H9 (cell line): Measurements from ENCODE around the gene CYP1A1. TPM values are rescaled to one million over a fixed set of nuclear protein-coding genes. Genes with fewer than 3 reads are reported as not detected.

Experiments used
- DNase-seq: peaks from one replicate; pipeline ENCODE4 v3.0.0-alpha.2; 2017
- H2AFZ ChIP-seq: one replicate; pipeline ENCODE4 v1.6.1; 2013; ENCODE audit warnings: mild to moderate bottlenecking, low read length, control low read depth, moderate library complexity
- H2AK5ac ChIP-seq: 2 replicates; pipeline ENCODE4 v1.6.1; 2013; ENCODE audit warnings: low read length, control low read depth, mixed read lengths; ENCODE audit not compliant: insufficient read length
- H2BK120ac ChIP-seq: one replicate; pipeline ENCODE4 v1.6.1; 2013; ENCODE audit warnings: low read depth, mild to moderate bottlenecking, low read length, control low read depth, inconsistent platforms; ENCODE audit not compliant: poor library complexity, severe bottlenecking
- H2BK12ac ChIP-seq: 2 replicates; pipeline ENCODE4 v1.6.1; 2013; ENCODE audit warnings: low read length, control low read depth, mixed read lengths, low read depth; ENCODE audit not compliant: insufficient read length
- H2BK15ac ChIP-seq: 2 replicates; pipeline ENCODE4 v1.6.1; 2013; ENCODE audit warnings: low read depth, low read length, control low read depth
- H2BK20ac ChIP-seq: one replicate; pipeline ENCODE4 v1.6.1; 2013; ENCODE audit warnings: low read depth, mild to moderate bottlenecking, low read length, control low read depth, inconsistent platforms; ENCODE audit not compliant: poor library complexity, severe bottlenecking
- H2BK5ac ChIP-seq: 2 replicates; pipeline ENCODE4 v1.6.1; 2013; ENCODE audit warnings: low read length, control low read depth, mixed read lengths; ENCODE audit not compliant: insufficient read length
- H3K14ac ChIP-seq: 2 replicates; pipeline ENCODE4 v1.6.1; 2013; ENCODE audit warnings: low read length, control low read depth; ENCODE audit not compliant: insufficient read depth
- H3K18ac ChIP-seq: 2 replicates; pipeline ENCODE4 v1.6.1; 2013; ENCODE audit warnings: low read depth, mild to moderate bottlenecking, mixed read lengths, low read length, control low read depth; ENCODE audit not compliant: insufficient read length
- H3K23ac ChIP-seq: 2 replicates; pipeline ENCODE4 v1.6.1; 2013; ENCODE audit warnings: low read length, control low read depth, mixed read lengths, low read depth; ENCODE audit not compliant: insufficient read length
- H3K23me2 ChIP-seq: 2 replicates; pipeline ENCODE4 v1.6.1; 2013; ENCODE audit warnings: low read depth, mild to moderate bottlenecking, mixed read lengths, low read length, control low read depth; ENCODE audit not compliant: insufficient read length, poor library complexity, severe bottlenecking
- H3K27ac ChIP-seq: 2 replicates; pipeline ENCODE4 v1.5.1; 2013; ENCODE audit warnings: low read length, control low read depth, mixed read lengths, low read depth; ENCODE audit not compliant: insufficient read length
- H3K27me3 ChIP-seq: 2 replicates; pipeline ENCODE4 v1.6.1; 2013; ENCODE audit warnings: low read length, control low read depth, inconsistent platforms; ENCODE audit not compliant: insufficient read depth
- H3K4ac ChIP-seq: 2 replicates; pipeline ENCODE4 v1.6.1; 2013; ENCODE audit warnings: low read depth, mild to moderate bottlenecking, control low read depth, inconsistent platforms, low read length, moderate library complexity
- H3K4me1 ChIP-seq: 2 replicates; pipeline ENCODE4 v1.6.1; 2013; ENCODE audit warnings: low read length, control low read depth, inconsistent platforms; ENCODE audit not compliant: insufficient read depth
- H3K4me2 ChIP-seq: 2 replicates; pipeline ENCODE4 v1.6.1; 2013; ENCODE audit warnings: low read length, control low read depth, mixed read lengths; ENCODE audit not compliant: insufficient read length, insufficient read depth
- H3K56ac ChIP-seq: 2 replicates; pipeline ENCODE4 v1.6.1; 2013; ENCODE audit warnings: low read depth, mild to moderate bottlenecking, mixed read lengths, low read length, control low read depth; ENCODE audit not compliant: insufficient read length
- H3K79me1 ChIP-seq: 2 replicates; pipeline ENCODE4 v1.6.1; 2013; ENCODE audit warnings: low read depth, mild to moderate bottlenecking, moderate library complexity, low read length, control low read depth, inconsistent platforms; ENCODE audit not compliant: insufficient read depth, poor library complexity, severe bottlenecking
- H3K79me2 ChIP-seq: 2 replicates; pipeline ENCODE4 v1.6.1; 2013; ENCODE audit warnings: low read length, control low read depth, inconsistent platforms; ENCODE audit not compliant: insufficient read depth
- H3K9ac ChIP-seq: 2 replicates; pipeline ENCODE4 v1.6.1; 2013; ENCODE audit warnings: low read length, control low read depth, mixed read lengths; ENCODE audit not compliant: insufficient read length; ENCODE audit errors: extremely low read depth
- H3K9me3 ChIP-seq: one replicate; pipeline ENCODE4 v1.6.1; 2013; ENCODE audit warnings: low read depth, low read length, inconsistent platforms; ENCODE audit not compliant: control insufficient read depth
- H3T11ph ChIP-seq: one replicate; pipeline ENCODE4 v1.6.1; 2013; ENCODE audit warnings: mild to moderate bottlenecking, low read length, control low read depth, inconsistent platforms
- H4K20me1 ChIP-seq: one replicate; pipeline ENCODE4 v1.6.1; 2013; ENCODE audit not compliant: control insufficient read depth, insufficient read length, insufficient read depth
- H4K5ac ChIP-seq: 2 replicates; pipeline ENCODE4 v1.6.1; 2013; ENCODE audit warnings: low read depth, mild to moderate bottlenecking, mixed read lengths, low read length, control low read depth; ENCODE audit not compliant: insufficient read length
- H4K8ac ChIP-seq: replicated peaks from 2 replicates; pipeline ENCODE4 v1.6.1; 2013; ENCODE audit warnings: low read length, control low read depth, mixed read lengths, low read depth; ENCODE audit not compliant: insufficient read length
- H4K91ac ChIP-seq: 2 replicates; pipeline ENCODE4 v1.6.1; 2013; ENCODE audit warnings: low read depth, mild to moderate bottlenecking, moderate library complexity, mixed read lengths, low read length, control low read depth; ENCODE audit not compliant: insufficient read length
- H3K27ac Mint-ChIP-seq, 3 experiments: 2 replicates in 2 of 3; 3 replicates in 1 of 3; pipeline ENCODE4 v1.8.0; 2020 to 2021; ENCODE audit warnings: mixed read lengths in 3 of 3, mild to moderate bottlenecking in 1 of 3, moderate library complexity in 1 of 3
- H3K27me3 Mint-ChIP-seq: 2 replicates; pipeline ENCODE4 v1.8.0; 2021; ENCODE audit warnings: low read depth, mild to moderate bottlenecking, moderate library complexity, mixed read lengths
- H3K36me3 Mint-ChIP-seq, 3 experiments: 2 replicates in 2 of 3; 3 replicates in 1 of 3; pipeline ENCODE4 v1.8.0; 2020 to 2021; ENCODE audit warnings: low read depth in 3 of 3, mixed read lengths in 3 of 3; ENCODE audit not compliant: insufficient read depth in 1 of 3
- H3K4me1 Mint-ChIP-seq, 2 experiments: 2 replicates each; pipeline ENCODE4 v1.8.0; 2020; ENCODE audit warnings: mixed read lengths in 2 of 2
- H3K4me3 Mint-ChIP-seq, 2 experiments: 2 replicates in 1 of 2; 3 replicates in 1 of 2; pipeline ENCODE4 v1.8.0; 2020 to 2021; ENCODE audit warnings: mild to moderate bottlenecking in 2 of 2, mixed read lengths in 2 of 2, moderate library complexity in 1 of 2
- H3K9me3 Mint-ChIP-seq, 2 experiments: 2 replicates in 1 of 2; 3 replicates in 1 of 2; pipeline ENCODE4 v1.8.0; 2020; ENCODE audit warnings: mild to moderate bottlenecking in 2 of 2, mixed read lengths in 2 of 2, moderate library complexity in 1 of 2
- WGBS: extraction: QIAGEN DNeasy Blood & Tissue Kit; methylation state at CpG from one replicate; pipeline ENCODE4 v1.1.7; 2013; ENCODE audit warnings: missing lambda C conversion rate, low lambda C conversion rate, mixed read lengths; ENCODE audit not compliant: insufficient read length; ENCODE audit errors: extremely low coverage; 5-methylcytosine and 5-hydroxymethylcytosine counted together
- total RNA-seq: library from RNA; stranded (reverse); gene quantifications from 2 replicates; pipeline ENCODE4 v1.2.1, GENCODE V29; 2021
- TF ChIP-seq, protein P1 (sequence below): fragments of 200-600 bp; sonication (generic); conservative IDR thresholded peaks from 3 replicates; pipeline ENCODE4 v1.8.0; 2021; ENCODE audit warnings: antibody characterized with exemption, mild to moderate bottlenecking

Gene CYP1A1
- total RNA-seq, 1 experiment from 2014 or later, result 0.33 TPM

- Histone ChIP-seq H3K27ac (no peak overlapping the region), H4K20me1 (no peaks in the 10 kb centered on the region), H3T11ph (no peak overlapping the region), H3K56ac (no peak overlapping the region), H4K91ac (no peak overlapping the region), H3K27me3 (peaks cover 7% of the 10 kb centered on the region; the same call in 1 of the 2 replicates), H2BK12ac (no peak overlapping the region), H2BK120ac (no peak overlapping the region), H2BK15ac (no peak overlapping the region), H3K14ac (no peak overlapping the region; the same call in 1 of the 2 replicates), H3K4me2 (no peak overlapping the region), H3K9ac (no peak overlapping the region), H3K4ac (no peak overlapping the region), H3K18ac (no peak overlapping the region), H2BK20ac (no peak overlapping the region), H3K79me2 (no peaks in the 10 kb centered on the region), H4K5ac (no peak overlapping the region), H2AK5ac (no peak overlapping the region), H4K8ac (no peak overlapping the region), H3K23me2 (peaks cover 12% of the 10 kb centered on the region), H3K9me3 (no peaks in the 10 kb centered on the region), H2BK5ac (no peak overlapping the region), H3K79me1 (no peaks in the 10 kb centered on the region), H3K23ac (no peak overlapping the region), H2AFZ (no peak overlapping the region), H3K4me1 (no peaks in the 10 kb centered on the region; the same call in 1 of the 2 replicates)
- Mint-ChIP-seq H3K27ac (no peak overlapping the region), H3K27me3 (peaks cover 66% of the 10 kb centered on the region), H3K36me3 (no peaks in the 10 kb centered on the region; a peak in 2 of 7 replicates), H3K4me1 (peaks cover 12% of the 10 kb centered on the region in 2 experiments), H3K4me3 (no peak overlapping the region), H3K9me3 (peaks cover 6 to 7% of the 10 kb centered on the region in 2 experiments)
- TF ChIP-seq, protein P1, sequence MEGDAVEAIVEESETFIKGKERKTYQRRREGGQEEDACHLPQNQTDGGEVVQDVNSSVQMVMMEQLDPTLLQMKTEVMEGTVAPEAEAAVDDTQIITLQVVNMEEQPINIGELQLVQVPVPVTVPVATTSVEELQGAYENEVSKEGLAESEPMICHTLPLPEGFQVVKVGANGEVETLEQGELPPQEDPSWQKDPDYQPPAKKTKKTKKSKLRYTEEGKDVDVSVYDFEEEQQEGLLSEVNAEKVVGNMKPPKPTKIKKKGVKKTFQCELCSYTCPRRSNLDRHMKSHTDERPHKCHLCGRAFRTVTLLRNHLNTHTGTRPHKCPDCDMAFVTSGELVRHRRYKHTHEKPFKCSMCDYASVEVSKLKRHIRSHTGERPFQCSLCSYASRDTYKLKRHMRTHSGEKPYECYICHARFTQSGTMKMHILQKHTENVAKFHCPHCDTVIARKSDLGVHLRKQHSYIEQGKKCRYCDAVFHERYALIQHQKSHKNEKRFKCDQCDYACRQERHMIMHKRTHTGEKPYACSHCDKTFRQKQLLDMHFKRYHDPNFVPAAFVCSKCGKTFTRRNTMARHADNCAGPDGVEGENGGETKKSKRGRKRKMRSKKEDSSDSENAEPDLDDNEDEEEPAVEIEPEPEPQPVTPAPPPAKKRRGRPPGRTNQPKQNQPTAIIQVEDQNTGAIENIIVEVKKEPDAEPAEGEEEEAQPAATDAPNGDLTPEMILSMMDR, result no peak
- WGBS, result no CpG with 5 or more reads among the region's 13 CpGs
- no peak for DNase-seq
Measured at GRCh38 chr15:74722591-74722990, 2.7 kb downstream of the CYP1A1 start.
